Measurements from ENCODE around the gene CPSF7.
"Not testable (repeated sequence)": the region's sequence is repeated elsewhere in the genome, so short reads cannot be mapped to it uniquely, and the experiment has no call there.

CPSF7 gene, protein sequence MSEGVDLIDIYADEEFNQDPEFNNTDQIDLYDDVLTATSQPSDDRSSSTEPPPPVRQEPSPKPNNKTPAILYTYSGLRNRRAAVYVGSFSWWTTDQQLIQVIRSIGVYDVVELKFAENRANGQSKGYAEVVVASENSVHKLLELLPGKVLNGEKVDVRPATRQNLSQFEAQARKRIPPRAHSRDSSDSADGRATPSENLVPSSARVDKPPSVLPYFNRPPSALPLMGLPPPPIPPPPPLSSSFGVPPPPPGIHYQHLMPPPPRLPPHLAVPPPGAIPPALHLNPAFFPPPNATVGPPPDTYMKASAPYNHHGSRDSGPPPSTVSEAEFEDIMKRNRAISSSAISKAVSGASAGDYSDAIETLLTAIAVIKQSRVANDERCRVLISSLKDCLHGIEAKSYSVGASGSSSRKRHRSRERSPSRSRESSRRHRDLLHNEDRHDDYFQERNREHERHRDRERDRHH

DNA sequence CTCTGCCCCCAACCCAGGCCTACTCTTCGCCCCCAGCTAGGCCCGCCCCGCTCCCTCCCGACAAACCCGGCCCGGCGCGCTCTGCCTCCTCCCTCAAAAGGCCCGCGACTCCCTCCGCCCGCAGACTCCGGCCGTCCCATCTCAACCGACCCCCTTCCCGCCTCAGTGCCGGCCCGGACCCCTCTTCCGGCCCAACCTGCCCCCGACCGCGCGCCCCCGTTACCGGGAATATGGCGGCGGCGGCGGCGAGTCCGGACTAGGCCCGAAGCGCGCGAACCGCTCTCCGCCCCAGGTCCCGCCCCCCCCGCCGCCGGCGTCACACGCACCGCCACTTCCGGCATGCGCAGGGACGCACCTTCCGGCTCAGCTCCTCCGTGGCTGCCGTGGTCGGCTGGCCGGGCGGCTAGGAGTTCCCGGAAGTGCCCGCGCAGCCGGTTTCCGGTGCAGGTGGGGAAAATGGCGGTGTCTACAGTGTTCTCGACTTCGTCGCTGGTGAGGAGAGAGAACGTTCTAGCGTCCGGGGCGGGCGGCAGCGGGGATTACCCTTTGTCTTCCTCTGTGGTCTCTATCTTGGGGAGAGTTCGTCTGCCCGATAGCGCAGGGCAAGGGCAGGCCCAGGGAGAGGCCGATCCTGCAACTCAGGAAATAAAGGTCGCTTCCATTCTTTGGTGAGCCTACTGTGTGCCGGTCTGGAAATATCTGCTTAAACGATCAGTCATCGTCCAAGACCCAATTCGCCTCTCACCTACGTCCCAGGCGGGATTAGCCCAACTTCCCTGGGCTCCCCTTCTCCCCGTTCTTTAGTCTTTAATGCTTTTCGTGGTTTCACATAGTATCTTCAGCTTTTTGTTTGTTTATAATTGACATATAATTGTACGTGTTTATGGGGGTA, at the start of gene CPSF7, which contains the start of gene SDHAF2:
Gene CPSF7 (minus strand): TSS at position 285 of the 892 bp plus-strand sequence. CDS start 740 bp downstream, outside the sequence.
Gene SDHAF2 (plus strand): TSS at position 434 of the 892 bp plus-strand sequence. CDS start 23 bp downstream, at position 457.
- peak; percentile 97 for DNase-seq

DNA sequence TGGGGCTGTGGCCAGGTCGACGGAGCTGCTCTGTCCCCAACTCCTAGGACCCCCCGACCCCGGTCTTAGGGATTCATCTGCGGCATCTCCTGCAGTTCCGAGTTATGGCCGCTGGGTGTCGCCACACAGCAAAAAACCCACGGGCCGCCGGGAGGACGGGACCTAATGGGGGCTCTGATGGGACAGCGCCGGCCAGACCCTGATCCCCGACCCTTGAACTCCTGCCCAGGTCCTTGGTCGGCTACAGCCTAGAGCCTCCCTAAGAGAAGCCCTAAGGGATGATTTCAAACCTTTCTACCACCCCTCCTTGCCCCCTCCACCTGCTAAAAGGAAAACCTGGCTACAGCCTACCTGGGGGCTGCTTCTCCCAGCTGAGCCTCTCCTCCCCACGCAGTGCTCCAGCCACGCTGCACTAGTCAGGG, 48.0 kb upstream of the CPSF7 start:
- DNase-seq = peak; percentile 25

DNA sequence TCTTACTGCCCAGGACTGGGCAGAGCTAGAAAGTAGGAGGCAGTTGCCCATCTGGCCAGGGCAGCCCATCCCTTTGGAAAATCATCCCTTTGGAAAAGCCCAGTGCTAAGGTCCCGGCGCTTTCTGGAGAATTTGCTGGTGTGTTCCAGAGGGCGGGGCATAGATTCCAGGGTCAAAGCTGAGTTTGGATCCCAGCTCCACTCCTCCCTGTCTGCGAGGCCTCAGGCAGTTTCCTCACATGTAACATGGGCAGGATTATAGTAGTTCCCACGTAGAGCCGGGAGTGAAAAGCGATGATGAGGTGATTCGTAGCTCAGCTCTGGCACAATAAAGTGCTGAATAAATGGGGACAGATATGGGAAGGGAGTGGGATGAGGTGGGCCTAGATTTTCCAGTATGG, 47.4 kb upstream of the CPSF7 start:
- no peak for DNase-seq

DNA sequence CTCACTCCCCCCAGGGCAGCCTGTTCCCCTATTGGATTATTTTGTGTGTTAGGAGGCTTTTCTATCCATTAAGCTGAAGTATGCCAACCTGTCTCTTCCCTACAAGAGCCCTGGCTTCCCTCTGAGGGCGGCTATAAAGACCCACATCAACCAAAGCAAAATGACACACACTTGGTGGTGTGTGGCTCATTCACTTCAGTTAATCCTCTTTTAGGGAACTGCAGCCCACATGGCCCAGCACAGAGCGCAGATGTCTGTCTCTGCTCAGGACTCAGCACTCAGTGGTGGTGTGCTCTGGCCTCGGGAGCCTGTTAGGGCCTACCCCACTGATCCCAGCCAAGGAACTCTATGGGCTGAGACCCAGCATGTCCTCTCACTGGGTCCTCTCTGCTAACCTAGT, 46.6 kb upstream of the CPSF7 start:
- no peak for DNase-seq

DNA sequence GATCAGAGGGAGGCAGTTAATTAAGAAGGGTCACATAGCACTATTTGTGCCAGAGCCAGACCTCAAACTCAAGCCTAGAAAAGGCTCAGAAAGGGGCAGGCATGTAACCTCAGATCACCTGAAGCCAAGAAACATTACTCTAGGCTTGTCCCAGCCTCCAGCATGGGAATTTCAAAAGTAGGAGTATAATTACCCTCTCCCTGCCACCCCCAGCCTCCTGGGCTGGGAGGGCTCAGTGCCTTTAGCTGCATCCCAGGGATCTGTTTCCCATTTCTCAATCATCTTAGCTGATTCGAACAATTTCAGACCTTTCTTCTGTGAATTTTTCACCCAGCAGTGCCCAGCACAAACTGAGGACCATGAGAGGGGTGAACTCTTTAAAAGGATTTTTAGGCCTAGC, 45.7 kb upstream of the CPSF7 start:
- no peak for DNase-seq

DNA sequence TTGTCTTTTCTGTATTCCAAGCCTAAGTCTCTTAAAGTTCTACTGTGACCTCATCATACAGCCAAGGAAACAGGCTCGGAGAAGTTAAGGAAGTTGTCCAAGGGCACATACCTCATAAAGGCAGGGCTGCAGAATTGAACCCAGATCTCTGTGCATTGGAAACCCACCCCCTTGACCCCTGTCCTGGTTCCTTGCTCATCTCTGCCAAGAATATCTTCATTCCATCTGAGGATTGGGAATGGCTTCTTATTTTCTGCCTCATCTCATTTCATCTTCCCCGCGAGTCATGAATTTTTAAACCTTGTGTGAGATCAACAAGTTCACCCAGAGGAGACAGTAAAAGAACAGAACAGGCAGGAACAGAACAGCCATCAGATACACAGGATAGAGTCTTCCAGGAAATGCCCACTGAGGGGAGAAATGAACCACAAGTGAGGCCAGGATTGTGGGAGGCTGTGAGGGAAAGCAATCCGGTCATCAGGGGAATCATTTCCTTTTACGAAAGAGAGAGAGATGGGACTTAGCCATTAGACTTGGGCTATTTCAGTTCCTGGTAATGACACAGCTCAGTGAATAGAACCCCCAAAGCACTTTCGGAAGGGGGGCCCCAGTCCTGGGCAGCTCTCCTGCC, 44.4 kb upstream of the CPSF7 start:
- no peak for DNase-seq

DNA sequence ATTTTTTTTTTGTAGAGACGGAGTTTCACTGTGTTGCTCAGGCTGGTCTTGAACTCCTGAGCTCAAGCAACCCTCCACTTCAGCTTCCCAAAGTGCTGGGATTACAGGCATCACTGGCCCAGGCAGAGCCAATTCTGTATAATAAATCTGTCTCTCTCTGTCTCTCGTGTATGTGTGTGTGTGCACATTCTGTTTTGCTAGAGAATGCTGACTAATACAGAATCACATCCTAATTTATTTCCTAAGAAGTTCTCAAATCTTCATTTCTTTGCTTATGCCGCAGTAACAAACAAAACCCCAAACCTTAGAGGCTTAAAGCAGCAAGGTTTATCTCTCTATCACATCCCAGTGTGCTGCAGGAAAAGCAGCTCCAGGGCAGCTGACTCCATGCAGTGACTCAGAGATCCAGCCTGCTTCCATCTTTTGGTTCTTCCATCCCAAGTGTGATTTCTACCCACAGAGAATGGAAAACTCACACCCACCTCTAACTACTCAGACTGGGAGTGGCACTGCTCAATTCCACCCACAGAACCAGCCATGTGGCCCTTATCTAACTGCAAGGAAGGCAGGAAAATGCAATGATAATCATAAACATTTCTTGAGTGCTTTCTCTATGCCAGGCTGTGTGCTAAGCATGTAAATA, 43.7 kb upstream of the CPSF7 start:
- DNase-seq = no peak

DNA sequence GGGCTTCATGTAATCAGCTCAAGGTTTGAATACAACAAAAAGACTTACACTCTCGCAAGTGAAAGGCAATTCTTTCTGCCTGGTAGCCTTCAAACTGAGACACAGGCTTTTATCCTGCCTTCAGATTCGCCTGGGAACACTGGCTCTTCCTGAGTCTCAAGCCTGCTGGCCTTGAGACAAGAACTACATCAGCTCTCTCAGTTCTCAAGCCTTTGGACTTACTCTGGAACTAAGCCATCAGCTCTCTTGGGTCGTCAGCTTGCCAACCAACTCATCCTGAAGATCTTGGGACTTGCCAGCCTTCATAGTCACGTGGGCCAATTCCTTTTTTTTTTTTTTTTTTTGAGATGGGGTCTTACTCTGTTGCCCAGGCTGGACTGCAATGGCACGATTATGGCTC, 43.1 kb upstream of the CPSF7 start:
- DNase-seq = no peak

DNA sequence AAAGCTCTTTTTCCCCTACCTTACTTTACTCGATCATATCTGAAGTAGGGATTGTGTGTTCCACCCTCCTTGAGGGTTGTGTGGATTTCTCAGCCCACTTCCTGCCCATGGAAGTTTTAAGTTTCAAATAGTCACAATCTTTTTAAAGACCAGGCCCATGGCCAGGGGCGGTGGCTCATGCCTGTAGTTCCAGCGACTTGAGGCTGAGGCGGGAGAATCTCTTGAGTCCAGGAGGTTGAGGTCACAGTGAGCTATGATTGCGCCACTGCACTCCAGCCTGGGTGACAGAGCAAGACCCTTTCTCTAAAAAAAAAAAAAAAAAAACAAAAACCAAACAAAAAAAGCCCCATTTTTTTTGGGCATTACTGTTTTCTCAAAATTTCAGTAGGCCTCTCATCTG, 42.5 kb upstream of the CPSF7 start:
- DNase-seq = no peak

DNA sequence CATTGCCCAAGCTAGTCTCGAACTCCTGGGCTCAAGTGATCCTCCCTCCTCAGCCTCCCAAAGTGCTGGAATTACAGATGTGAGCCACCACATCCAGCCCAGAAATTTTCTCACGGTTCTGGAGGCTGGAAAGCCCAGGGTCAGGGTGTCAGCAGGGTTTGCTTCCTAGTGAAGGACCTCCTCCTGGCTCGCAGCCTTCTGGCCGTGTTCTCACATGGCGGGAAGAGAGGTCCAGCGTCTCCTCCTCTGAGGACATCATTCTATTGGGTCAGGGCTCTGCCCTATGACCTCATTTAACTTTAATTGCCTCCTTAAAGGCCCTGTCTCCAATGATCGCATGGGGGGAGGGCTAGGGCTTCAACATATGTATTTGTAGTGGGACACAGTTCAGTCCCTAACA, 38.2 kb upstream of the CPSF7 start:
- DNase-seq = no peak

DNA sequence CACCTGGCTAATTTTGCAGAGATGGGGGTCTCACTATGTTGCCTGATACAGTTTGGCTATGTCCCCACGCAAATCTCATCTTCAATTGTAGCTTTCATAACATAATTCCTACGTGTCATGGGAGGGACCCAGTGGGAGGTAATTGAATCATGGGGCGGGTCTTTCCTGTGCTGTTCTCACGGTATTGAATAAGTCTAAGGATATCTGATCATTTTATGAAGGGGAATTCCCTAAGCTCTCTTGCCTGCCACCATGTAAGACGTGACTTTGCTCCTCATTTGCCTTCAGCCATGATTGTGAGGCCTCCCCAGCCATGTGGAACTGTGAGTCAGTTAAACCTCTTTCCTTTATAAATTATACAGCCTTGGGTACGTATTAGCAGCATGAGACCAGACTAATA, 37.8 kb upstream of the CPSF7 start:
- DNase-seq = not testable (repeated sequence)

DNA sequence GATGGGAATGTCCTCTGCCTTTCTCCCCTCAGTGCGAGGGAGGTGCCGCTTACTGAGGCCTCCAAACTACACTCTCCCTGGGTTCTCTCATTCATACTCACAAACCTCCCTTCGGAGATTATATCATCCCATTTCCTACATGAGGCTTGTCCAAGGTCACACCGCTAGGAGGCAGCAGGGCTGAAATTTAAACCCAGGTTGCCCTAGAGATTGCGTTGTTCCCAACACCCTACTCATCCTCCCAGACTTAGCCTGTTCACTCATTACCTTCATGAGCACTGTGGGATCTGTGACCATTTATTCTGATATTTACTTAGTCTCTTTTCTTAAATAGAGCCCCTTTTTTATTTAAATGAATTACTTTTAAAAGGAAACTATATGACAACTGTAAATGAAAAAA, 31.2 kb upstream of the CPSF7 start:
- DNase-seq = no peak

DNA sequence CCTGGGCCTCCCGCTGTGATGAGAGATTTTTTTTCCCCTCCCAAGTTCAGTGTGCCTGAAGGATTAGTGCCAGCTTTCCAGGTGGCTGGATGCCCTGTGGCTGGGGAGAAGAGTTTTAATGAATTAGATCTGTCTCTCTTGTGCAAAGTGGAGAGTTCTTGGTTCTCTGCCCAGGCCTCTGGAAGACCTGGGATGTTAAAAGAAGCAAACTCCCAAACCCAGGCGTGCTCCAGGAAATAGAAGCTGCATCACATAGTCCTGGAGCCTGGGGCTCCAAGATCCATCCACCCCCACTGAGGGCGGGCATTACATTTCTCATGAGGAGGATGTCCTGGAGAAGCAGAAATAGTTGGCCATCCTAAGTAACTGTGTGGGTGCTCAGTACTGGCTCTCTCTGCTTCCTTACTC, 30.7 kb upstream of the CPSF7 start:
- peak; percentile 47 for DNase-seq

DNA sequence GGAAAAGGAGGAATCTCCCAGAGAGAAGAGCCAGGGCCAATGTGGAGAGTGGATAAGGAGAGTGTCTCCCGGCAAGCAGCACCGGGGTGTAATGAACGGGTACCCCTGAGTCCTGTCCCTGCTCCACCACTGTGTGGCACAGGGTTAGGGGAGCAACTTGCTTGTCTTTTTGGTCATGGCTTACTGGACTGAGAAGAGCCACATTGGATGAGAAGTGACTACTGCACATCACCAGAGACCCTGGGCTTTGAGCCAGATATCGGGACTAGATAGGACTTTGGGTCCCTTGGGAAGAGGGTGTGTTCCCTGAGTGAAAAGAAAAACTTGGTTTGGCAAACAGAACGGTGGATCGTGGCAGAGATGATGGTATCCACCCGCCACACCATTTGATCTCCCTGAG, 24.7 kb upstream of the CPSF7 start:
- peak; percentile 77 for DNase-seq

DNA sequence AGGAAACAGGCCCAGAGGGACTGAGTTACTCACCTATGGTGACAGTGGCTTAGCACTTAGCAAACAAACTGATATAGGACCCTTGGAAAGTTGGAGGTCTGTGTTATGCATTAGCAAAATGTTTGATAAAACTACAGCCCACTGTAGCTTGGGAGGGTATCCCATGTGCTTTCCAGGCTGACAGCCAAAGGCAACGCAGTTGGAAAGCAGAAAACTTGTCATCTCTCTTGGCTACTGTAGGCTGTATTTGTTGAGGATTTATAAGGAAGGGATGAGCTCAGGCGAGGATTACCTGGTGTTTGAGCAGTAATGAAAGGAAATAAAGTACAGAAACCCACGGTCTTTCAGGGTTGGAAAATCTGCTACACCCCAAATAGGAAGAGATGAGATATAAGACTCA, 23.9 kb upstream of the CPSF7 start:
- DNase-seq = no peak

DNA sequence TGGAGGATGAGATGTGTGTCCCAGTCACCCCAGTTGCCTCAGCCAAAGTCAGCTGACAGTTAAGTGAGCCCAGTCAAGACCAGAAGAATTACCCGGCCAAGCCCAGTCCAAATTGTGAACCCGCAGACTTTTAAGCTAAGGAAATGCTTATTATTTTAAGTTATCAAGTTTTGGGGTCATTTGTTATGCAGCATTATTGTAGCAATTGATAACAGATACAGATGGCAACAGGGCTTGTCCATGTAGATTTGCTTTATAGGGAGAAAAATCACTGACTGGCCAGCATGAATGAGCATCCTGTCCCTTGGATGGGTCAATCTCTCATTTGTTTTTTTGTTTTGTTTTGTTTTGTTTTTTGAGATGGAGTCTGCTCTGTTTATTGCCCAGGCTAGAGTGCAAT, 23.1 kb upstream of the CPSF7 start:
- no peak for DNase-seq

DNA sequence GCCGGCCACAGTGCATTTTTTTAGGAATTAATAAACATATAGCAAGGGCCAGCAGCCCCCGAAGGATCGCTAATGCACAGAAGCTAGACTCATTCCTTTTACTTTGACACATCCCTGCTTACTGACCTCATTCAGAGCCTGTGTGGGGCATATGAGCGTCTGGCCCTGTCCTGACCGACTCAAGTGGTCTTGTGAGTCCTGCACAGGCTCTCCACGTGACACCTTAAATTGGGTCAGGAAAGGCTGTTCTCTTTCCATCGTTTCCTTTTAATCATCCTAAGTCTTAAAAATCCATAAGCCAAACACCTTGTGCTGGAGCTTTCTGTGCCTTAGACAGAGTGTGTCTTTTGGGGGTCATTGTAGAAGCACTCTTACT, 18.8 kb upstream of the CPSF7 start:
- DNase-seq = no peak

DNA sequence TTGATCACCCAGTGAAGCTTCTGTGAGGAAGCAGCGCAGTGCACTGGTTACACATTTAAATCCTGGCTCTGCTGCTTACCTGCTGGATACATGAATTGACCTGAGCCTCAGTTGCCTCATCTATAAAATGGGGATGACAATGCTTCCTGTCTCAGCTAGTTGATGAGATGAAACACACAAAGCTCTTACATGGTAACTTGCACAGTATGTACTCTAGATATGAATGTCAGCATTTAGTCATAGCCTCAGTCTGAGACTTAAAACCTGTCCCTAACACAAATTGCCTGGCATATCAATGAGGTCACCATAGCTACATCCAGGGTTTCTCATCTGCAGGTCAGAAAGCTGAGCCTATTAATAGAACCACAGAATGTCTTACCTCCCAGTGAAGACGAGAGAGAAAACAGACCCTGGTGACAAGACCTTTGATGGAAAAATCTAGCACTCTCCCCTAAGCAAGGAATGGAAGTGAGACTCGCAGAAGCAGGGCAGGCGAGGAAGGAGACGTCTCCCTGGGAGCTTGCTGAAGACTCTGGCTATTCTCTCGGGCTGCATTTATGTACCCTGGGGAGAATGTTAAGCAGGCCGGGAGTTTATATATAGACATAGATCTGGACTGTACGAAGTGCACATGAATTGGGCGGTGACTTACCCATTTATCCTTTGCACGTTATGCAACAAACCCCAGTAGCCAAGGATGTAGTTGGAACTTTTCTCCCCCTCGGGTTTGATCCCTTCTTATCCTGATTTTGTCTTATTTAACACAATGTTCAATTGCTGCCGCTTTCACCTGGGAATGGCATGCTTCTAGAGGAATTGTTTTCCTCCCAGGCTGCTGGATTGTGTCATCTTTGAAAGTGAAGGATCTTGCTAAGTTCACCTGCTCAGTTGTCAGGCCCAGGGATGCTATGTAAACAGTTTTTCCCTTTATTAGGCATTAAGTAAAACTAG, 18.1 kb upstream of the CPSF7 start:
- DNase-seq = no peak

DNA sequence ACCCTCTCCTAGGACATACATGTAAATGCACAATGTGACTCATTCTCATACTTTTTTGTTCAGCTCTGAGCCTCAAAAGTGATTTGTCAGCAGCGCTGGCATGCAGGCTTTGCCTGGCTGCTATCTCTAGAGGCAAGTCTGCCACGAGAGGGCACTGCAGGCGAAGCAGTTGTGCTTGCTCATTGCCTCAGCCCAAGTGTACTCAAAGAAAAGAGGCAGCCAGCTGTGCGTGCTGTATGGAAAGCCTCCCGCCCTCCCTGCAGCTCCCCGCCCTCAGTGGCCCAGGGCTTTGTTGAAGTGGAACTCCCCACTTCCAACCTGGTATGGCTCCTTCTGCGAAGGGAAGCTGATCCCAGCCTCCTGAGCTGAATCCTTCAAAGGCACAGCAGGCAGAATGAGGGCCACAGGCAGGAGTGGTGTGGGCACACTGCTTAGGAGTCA, 16.5 kb upstream of the CPSF7 start:
- DNase-seq = peak; percentile 94

DNA sequence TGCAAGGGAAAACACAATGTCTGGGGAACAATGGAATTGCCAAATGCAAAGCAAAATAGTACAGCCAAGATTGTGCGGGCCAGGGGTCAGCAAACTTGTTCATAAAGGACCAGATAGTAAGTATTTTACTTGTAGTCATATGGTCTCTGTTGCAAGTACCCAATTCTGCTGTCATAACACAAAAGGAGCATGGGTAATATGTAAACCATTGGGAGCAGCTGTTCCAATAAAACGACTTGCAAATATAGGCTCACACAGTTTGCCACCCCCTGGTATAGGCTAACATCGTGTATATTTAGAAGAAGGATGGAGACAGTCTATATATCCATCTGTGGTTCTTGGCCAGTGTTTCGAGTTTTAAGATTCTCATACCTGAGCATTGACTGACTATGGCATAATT, 15.7 kb upstream of the CPSF7 start:
- DNase-seq = peak; percentile 42

DNA sequence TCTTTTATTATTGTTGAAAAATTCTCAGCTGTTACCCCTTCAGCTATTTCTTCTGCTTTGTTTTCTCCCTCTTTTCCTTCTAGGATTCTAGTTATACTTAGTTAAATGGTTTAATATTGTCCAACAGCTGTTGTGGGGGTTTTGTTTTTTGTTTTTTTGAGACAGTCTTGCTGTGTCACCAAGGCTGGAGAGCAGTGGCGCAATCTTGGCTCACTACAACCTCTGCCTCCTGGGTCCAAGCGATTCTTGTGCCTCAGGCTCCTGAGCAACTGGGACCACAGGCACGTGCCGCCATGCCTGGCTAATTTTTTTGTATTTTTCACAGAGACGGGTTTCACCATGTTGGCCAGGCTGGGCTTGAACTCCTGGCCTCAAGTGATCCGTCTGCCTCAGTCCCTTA, 12.8 kb upstream of the CPSF7 start:
- DNase-seq = no peak

DNA sequence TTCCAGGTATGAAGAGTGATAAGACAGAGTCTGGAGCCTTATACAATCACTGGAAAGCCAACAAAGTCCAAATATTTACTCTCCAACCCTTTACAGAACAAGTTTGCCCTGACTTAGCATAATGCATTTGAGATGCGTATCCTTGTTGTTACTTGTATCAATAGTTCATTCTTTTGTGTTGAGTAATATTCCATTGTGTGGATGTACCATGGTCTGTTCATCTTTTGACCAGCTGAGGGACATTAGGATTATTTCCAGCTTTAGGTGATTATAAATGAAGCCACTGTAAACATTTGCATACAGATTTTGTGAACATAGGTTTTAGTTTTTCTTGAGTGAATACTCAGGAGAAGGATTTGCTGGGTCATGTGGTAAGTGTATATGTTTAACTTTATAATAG, 9.8 kb upstream of the CPSF7 start:
- DNase-seq = no peak

Measured in NCI-H345 (cell line).